HG03442 (cell line): Measurements from ENCODE around the gene EDDM3A.
"Not testable (repeated sequence)": the region's sequence is repeated elsewhere in the genome, so short reads cannot be mapped to it uniquely, and the experiment has no call there.

Experiments used
- ATAC-seq: cut with Tn5 transposase; IDR thresholded peaks from one replicate; pipeline ENCODE4 v1.9.1; 2021; ENCODE audit warnings: mild to moderate bottlenecking, moderate library complexity; ENCODE audit not compliant: unreplicated experiment

EDDM3A gene

DNA sequence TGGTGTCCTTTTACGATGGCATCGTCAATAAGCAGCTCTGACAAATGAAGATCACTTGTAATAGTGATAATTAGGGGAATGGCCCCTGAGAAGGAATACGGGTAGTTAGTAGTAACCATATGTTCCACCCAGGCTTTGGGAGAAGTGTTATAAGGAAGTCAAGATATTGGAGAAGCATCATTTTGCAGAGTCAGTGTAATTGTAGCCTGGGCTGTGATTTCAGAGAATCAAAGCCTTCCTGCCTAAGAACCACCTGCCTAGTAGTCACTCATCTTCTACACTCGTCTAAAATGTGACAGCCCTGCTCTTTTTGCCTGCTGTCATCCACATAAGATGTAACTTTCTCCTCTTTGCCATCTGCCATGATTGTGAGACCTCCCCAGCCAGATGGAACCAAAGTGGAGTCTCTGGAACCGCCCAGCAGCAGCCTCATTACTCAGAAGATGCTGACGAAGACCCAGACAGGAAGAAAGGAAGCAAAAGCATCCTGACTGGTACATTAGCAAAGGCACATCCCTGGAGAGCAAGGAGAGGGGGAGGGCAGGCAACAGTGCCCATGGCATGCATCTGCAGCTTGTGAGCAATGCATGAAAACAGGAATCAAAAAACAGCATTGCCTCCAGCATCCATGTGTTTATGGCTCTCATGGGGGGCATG, 12.6 kb upstream of the EDDM3A start:
- ATAC-seq: no peak

DNA sequence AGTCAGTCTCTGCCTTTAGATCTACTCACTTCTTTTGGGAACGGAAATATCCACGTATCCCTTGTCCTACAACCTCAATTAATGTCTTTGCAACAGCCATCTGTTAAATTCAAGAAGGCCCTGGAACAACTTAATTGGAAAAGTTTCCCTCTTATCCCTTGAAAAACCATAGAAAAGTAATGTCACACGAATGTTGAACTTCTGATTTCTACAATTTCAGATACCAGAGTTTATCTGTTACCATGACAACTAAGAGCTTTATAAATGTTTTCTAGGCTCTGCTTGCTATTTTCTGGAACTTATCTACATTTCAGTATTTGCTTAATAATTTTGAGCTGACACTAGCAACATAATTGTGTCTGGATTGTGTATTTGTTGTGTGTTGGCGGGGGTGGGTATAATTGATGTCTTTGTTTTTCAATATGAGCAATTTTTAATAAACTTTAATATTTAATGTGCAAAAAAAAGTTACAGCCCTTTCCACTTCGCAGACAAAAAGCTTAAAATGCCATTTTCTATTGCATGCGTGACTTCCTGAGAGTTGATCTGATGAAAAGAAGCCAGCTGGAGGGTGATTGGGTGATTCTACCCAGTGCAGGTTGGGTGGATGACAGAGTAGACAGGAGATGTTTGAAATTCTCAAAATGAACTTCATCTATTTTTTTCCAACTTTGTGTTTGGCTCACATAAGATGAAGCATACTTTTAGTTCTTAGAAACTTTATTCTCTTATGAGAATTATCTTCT, 11.8 kb upstream of the EDDM3A start:
- ATAC-seq: no peak

DNA sequence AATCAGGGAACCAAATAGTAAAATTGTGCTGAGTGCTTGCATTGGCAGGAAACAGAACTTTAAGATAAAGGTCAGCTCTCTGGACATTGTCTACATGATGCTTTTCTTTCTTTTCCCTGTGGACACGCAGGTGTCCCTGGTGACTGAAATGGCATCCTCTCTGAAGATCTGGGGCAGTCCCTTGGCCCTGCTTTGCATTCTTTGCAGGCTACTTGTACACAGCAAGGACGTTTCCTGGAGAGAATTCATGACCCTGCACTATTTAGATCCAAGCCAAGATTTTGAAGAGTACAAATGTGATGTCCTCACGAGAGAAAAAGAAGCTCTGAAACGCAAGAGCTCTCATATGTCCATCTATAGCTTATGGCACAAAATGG, 11.3 kb upstream of the EDDM3A start:
- ATAC-seq: no peak

DNA sequence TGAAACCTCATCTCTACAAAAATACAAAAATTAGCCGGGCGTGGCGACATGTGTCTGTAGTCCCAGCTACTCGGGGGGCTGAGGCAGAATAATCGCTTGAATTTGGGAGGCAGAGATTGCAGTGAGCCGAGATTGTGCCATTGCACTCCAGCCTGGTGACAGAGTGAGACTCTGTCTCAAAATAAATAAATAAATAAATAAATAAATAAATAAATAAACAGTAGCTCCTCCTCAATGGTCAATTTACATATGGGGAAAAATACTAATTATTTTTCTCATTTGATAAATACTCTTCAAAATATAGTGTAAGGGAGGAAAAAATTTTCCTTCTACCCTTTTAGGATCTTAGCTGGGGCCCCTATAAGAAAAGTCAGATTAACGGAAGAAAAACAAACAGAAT, 7.4 kb upstream of the EDDM3A start:
- not testable (repeated sequence) for ATAC-seq

DNA sequence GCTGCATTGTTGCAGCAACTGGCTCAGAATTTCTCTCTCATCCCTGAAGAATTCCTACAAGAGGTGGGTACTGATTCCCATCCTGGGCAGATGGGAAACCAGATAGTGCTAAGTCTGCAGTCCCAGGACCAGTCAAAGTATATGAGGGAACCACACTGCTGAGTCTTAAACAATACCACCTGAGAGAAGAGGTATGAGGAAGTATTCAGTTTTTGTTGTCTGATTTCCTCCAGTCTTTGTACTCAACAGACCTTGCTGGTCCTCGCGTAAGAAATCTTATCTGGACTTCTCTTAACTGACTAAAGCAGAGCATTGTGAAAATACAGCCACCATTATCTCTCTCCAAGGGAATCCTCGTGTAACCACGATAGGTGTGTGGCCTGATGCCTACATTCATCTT, 3.6 kb upstream of the EDDM3A start:
- no peak for ATAC-seq

DNA sequence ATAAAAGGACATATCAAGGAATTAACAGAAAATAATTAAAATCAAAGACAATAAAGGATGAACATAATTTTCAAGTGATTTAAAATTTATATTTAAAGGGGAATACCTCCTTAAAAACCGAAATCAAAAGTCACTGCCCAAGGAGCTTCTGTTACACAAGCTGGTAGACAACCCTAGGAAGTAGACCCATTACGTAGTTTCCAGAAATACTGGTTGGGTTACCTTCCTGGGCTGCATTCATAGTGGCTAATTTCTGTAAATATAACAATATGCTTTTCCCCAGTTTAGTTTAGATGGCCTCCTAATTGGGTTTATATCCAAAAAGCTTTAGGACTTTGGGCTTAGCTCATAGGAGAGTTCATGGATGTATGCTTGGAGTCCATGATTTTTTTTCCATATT, 2.1 kb upstream of the EDDM3A start:
- ATAC-seq: no peak

DNA sequence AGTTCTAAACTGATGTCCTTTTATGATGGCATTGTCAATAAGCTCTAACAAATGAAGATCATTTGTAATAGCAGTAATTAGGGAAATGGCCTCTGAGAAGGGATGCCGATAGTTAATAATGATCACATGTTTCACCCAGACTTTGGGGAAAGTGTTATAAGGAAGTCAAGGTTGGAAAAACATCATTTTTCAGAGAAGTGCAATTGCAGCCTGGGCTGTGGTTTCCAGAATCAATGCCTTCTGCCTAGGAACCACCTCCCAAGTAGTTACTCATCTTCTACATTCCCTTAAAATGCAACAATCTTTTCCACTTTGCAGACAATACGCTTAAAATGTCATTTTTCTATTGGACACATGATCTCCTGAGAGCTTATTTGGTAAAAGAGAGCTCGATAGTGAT, 879 bp downstream of the EDDM3A start:
- ATAC-seq: no peak

DNA sequence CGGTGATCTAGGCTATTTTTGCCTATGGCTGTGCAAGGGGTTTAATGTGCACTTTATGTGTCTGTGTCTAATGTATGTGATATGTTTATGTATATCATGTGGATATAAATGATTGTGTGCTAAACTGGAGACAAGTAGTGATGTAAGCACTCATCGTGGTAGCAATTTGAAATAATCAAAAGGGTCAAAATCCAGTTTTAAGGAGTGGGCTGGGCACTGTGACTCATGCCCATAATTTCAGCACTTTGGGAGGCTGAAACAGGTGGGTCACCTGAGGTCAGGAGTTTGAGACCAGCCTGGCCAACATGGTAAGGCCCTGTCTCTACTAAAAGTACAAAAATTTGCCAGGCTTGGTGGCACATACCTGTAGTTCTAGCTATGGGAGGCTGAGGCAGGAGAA, 2.8 kb downstream of the EDDM3A start:
- no peak for ATAC-seq

DNA sequence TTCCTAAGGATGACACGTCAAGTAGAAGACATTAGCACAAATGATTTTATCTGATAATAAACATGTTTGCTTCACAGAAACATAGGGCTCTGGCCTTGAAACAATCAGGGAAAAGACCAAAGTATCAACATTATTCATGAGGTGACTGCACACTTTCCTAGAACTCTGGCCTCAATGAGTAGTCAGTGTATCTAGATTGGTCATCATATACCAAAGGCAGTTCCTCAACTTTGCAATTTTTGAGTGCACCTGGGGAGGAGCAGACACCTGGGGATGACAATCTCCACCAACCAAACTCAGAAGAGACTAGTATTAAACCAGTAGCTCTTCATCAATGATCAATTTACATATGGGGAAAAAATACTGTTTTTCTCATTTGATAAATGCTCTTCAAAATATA, 4.5 kb downstream of the EDDM3A start:
- ATAC-seq: no peak

DNA sequence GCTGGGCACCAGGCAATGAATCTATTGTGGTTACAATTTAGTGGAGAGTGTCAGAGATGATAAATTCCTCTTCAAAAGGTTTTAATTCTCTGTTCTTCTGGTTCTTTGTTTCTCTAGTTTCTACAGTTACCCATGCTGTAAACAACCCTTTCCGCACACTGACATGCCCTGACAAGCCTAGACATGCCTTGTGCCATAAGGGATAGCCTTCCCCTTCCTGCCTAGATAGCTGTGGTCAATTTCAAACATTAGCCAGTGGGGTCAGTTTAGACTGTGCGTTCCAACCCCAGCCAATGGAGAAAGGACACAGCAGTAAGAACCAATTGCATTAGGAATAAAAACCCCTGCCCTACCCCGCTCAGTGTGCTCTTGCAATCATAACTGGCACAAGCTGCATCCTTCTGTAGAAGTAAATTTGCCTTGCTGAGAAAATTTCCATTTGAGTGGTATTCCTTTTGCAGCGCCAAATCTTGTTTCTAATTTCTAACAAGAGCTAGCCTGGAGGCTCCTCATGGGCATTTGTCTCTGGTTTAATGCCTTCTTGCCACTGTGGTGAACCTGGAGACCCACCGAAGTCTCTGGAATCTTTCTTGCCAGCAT, 6.4 kb downstream of the EDDM3A start:
- no peak for ATAC-seq

DNA sequence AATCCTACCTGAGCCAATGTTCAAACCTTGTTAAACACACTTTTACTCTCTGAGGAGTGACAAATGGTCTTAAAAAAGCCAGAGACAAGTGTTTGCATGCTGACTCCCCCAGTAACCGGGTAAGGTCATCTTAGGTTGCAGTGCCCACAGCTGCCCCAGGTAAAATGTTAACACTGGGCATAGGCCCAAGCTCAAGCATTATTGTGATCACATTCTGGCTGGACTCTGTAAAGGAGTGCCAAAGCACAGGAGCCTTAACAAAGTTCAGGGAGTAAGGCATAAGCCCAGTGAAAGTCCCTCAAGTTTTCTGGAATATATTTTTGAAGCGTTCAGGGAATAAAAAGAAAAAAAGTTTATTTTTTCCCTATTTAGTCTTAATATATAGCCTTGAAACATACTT, 8.6 kb downstream of the EDDM3A start:
- no peak for ATAC-seq

DNA sequence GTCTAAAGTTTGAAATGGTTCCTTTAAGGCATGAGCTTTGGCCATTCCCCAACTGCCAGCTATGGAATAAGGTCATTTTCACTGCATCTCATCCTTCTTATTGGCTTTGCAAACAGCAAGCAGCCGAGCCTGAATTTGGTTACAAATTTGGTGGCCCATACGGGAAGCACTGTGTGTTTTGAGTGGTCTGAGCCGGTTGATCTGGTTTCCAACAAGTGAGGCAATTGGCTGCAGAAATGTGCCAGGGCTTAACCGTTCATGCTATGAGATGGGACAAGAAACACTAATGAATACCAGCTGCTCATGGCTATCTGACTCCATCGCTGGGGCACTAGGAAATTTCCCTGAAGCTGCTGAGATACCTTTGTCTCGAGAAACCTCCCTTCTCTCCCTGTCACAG, 9.3 kb downstream of the EDDM3A start:
- no peak for ATAC-seq

DNA sequence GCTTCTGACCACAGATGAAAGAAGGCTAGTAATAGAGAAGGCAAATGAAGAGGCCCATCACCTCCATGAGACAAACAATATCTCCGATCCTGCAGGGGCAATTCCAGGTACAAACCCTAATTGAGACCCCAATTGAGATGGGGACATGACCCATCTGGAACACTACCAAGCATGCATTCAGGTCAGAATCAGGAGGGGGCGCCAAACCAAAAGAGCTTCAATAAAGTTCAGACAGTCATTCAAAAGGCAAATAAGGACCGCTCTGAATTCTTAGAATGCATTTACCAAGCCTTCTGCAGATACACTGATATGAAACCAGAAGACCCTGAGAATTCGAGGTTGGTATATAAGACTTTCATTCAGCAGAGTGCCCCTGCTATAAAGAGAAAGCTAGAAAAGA, 12.3 kb downstream of the EDDM3A start:
- ATAC-seq: no peak

DNA sequence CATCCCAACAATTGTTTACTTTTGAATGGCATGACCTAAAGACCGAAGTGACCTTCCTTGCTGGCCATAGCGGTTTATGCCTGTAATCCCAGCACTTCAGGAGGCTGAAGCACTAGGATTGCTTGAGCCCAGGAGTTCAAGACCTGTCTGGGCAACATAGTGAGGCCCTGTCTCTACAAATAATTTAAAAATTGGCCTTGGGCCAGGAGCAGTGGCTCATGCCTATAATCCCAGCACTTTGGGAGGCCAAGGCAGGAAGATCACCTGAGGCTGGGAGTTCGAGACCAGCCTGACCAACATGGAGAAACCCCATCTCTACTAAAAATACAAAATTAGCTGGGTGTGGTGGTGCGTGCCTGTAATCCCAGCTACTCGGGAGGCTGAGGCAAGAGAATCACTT, 13.8 kb downstream of the EDDM3A start:
- ATAC-seq: not testable (repeated sequence)

DNA sequence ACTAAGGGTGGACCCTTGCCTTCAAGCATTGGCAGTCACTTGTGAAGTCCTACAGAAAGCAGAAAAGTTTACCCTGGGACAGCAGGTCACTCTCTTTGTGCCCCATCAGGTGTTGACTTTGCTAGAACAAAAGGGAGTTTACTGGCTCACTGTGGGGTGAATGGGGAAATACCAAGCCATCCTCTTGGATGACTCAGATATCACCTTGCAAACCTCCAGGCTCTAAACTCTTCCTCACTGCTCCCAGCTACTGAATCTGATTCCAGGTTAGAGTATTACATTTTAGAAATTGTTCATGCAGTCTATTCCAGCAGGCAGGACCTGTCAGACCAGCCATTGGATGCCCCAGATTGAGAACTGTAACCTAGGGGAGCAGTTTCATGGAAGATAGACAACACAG, 15.3 kb downstream of the EDDM3A start:
- ATAC-seq: no peak

DNA sequence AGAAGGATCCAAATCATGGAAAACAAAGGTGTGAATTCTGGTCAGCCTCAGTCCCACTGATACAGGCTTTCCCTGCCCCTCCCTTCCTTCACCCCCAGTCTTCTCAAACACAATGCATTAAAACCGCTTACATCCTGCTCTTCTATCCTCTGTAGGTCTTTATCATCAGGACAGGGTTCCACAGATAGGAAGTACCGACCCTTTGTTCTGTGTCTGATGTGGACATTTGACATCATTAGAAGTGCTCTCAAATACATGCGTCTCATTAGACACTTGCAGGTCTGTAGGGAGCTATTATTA, 22.9 kb downstream of the EDDM3A start:
- ATAC-seq: no peak

DNA sequence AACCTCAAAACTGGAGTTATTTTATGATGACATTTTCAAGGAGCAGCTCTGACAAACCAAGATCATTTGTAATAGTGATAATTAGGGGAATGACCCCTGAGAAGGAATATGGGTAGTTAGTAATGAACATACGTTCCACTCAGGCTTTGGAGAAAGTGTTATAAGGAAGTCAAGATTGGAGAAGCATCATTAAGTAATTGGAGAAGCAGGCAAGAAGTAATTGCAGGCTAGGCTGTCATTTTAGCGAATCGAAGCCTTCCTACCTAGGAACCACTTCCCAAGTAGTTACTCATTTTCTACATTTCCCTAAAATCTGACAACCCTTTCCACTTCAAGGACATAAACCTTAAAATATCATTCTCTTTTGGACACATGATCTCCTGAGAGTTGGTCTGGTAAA, 23.7 kb downstream of the EDDM3A start:
- ATAC-seq: no peak

DNA sequence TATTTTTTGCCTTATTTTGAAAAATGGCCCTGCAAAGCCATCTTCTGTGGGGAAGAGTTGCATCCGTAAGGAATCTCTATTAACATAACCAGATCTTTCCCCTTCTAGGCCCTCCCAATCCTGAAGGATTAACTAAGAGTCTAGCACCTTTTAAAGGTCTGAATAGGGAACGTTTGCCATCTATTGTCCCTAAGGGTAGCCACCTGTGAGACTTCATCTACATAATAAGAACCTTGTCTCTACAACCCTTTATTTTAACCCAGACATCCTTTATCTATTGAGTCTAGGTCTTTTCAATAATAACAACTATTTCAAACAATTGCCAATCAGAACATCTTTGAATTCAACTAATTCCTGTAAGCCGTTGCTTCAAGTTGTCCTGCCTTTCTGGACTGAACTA, 27.0 kb downstream of the EDDM3A start:
- no peak for ATAC-seq

DNA sequence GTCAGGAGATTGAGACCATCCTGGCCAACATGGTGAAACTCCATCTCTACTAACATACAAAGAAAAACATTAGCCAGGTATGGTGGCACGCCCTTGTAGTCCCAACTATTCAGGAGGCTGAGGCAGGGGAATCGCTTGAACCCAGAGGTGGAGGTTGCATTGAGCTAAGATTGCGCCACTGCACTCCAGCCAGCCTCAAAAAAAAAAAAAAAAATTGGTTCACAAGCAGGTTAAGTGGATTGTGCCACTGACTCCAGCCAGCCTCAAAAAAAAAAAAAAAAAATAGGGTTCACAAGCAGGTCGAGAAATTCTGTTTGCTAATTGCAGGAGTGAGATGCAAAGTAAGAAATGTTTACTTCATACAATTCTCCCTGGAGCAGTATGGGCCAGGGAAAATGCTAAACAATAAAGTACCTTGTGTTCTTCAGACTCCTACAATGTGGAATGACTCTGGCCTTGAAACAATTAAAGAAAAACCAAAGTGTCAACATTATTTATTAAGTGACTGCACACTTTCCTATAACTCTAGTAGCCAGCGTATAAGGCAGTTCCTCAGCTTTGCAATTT, 28.7 kb downstream of the EDDM3A start:
- ATAC-seq: no peak

DNA sequence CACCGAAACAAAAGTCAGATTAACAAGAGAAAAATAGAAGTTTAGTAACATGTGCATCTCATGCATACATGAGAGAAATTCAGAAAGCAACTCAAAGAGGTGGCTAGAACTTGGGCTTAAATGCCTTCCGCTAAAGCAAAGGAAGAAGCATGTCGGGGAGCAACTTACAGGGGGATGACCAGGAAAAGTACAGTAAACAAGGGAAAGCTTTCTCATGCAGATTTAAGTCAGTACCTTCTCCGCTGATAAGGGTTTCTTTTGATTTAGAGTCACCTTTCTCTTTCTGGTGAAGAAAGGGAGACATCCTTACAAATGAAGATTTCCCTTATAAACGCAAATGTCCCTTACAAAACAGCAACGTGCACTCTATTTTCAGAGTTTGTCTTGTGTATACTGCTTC, 29.4 kb downstream of the EDDM3A start:
- ATAC-seq: no peak

DNA sequence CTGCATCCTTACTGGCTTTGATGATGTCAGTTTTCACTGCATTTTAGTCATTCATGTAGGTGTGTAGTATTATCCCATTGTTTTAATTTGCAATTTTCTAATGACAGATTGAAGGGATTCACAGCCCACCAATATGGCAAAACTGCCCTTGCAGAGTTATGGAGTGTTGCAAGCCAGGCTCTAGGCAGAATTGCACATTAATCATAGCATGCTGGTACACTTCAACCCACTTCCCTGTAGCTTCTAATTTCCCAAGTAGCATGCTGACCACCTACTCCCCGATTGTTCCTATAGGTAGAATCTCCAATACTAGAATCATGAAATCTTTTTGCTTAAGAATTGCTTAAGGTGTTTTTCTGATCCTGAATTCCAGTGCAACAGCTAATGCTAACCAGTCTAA, 30.2 kb downstream of the EDDM3A start:
- ATAC-seq: no peak

DNA sequence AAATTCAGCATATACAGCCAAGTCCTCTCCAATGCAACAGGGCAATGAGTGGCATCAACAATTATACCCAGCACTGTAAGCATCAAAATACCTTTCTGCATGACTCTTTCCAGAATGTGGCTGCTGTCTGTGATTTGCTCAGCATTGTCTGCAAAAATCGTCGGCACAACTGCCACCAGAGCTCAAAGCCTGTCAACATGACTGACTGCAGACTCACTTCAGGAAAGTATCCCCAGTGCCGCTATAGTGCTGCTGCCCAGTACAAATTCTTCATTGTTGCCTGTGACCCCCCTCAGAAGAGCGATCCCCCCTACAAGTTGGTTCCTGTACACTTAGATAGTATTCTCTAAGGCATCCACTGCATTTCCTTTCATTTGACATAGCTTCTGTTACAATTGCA, 36.1 kb downstream of the EDDM3A start:
- ATAC-seq: no peak
